Kidney (tissue), 14 donors: ENCODE results near the gene BTBD17. TPM values are rescaled to one million over a fixed set of nuclear protein-coding genes. Genes with fewer than 3 reads are reported as not detected.

Experiments
- DNase-seq, 5 donors: peaks; one replicate each; pipeline ENCODE4 v3.0.0-alpha.2; 2013 to 2020
- FAIRE-seq: peaks from 2 replicates; lab custom pipeline; 2012; peaks lifted over from hg19 to GRCh38; lab: Jason Lieb, UNC
- H3K27ac ChIP-seq, 2 donors: one replicate each; pipeline ENCODE4 v1.7.0; 2013; ENCODE audit warnings: low read depth in 2 of 2, low read length in 2 of 2, inconsistent platforms in 1 of 2
- H3K27me3 ChIP-seq: one replicate; pipeline ENCODE4 v1.7.1; 2013; ENCODE audit warnings: low read length, inconsistent platforms; ENCODE audit not compliant: control insufficient read depth, insufficient read depth
- H3K36me3 ChIP-seq, 3 donors: one replicate each; pipeline versions ENCODE4 v1.7.0 to v1.7.1; 2013; ENCODE audit warnings: low read length in 3 of 3, control low read depth in 1 of 3, inconsistent platforms in 1 of 3; ENCODE audit not compliant: insufficient read depth in 3 of 3, control insufficient read depth in 2 of 3
- H3K4me1 ChIP-seq, 3 donors: one replicate each; pipeline versions ENCODE4 v1.7.0 to v1.7.1; 2013; ENCODE audit warnings: low read length in 3 of 3, inconsistent platforms in 1 of 3, low read depth in 1 of 3; ENCODE audit not compliant: control insufficient read depth in 2 of 3, insufficient read depth in 2 of 3
- H3K4me3 ChIP-seq, 3 donors: one replicate each; pipeline versions ENCODE4 v1.7.0 to v1.8.1; 2013; ENCODE audit warnings: low read length in 3 of 3, control low read depth in 1 of 3, inconsistent platforms in 1 of 3
- H3K9ac ChIP-seq, 3 donors: one replicate each; pipeline versions ENCODE4 v1.7.0 to v1.7.1; 2013; ENCODE audit warnings: low read length in 3 of 3, control low read depth in 1 of 3, inconsistent platforms in 1 of 3
- H3K9me3 ChIP-seq, 3 donors: one replicate each; pipeline versions ENCODE4 v1.7.0 to v1.7.1; 2013; ENCODE audit warnings: low read length in 3 of 3, control low read depth in 1 of 3, inconsistent platforms in 1 of 3; ENCODE audit not compliant: control insufficient read depth in 2 of 3, insufficient read depth in 1 of 3
- intact Hi-C: fragments of 100-400 bp; cut with DNase I; formaldehyde crosslinking; loops from one replicate; pipeline ENCODE4 v1.11.1; 2022
- polyA plus RNA-seq: library from polyadenylated mRNA; stranded (reverse); fragments of 350-450 nt; fragmentation: Illumina TruSeq; extraction: RNeasy Lipid Tissue Mini Kit (QIAGEN cat#74804); gene quantifications from one replicate; pipeline ENCODE4 v1.2.3, GENCODE V29; 2014; ENCODE audit warnings: low read depth, low replicate concordance; ENCODE audit not compliant: insufficient read depth
- total RNA-seq: library from RNA; stranded (reverse); fragmentation: NEBNext Ultra II Directional; extraction: Animal tissue kit (Norgen Biotek cat#: 25700); gene quantifications from one replicate; pipeline ENCODE4 v1.2.1, GENCODE V29; 2021
- TF ChIP-seq, protein P1 (sequence below): IDR thresholded peaks from 3 replicates; pipeline ENCODE4 v1.5.1; 2012; ENCODE audit warnings: mild to moderate bottlenecking, moderate library complexity, borderline replicate concordance; ENCODE audit not compliant: insufficient read depth; ENCODE audit errors: extremely low read depth
- donor health status: control.
- donor health status: control.
- donor health status: control.
- donor health status: control.
- donor health status: control.
- donor health status: DM: yes; HTN: yes; CAD: no.
- donor health status: Normal renal cell carcinoma (clear cell type).

Gene BTBD17
- total and polyA plus RNA-seq, 2 donors from 2014 or later: not detected

DNA sequence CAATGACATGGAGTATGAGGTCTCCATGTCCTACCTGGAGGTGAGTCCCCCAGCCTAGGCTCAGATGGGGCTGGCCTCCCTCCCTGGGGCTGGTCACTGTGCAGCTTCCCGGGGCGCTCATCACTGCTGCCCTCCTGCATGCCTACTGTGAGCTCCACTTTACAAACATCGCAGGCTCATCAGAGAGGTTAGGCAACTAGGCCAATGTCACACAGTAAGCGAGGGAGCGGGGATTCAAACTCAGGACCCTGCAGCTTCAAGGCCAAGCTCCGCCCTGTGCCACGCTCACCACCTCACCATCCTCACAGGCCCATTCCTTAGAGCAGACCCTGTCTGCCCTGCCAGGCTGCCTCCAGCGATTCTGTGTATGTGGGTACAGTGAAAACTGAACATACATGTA, 18.5 kb downstream of the BTBD17 start:
- Histone ChIP-seq H3K9me3 (no peaks in the 10 kb centered on the region), H3K27me3 (no peaks in the 10 kb centered on the region), H3K4me1 (no peaks in the 10 kb centered on the region), H3K9ac (no peak overlapping the region), H3K36me3 (no peaks in the 10 kb centered on the region), H3K27ac (no peak overlapping the region), H3K4me3 (no peak overlapping the region)
- intact Hi-C loops: no loop called here
- FAIRE-seq: no peak
- TF ChIP-seq, protein P1, sequence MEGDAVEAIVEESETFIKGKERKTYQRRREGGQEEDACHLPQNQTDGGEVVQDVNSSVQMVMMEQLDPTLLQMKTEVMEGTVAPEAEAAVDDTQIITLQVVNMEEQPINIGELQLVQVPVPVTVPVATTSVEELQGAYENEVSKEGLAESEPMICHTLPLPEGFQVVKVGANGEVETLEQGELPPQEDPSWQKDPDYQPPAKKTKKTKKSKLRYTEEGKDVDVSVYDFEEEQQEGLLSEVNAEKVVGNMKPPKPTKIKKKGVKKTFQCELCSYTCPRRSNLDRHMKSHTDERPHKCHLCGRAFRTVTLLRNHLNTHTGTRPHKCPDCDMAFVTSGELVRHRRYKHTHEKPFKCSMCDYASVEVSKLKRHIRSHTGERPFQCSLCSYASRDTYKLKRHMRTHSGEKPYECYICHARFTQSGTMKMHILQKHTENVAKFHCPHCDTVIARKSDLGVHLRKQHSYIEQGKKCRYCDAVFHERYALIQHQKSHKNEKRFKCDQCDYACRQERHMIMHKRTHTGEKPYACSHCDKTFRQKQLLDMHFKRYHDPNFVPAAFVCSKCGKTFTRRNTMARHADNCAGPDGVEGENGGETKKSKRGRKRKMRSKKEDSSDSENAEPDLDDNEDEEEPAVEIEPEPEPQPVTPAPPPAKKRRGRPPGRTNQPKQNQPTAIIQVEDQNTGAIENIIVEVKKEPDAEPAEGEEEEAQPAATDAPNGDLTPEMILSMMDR: no peak
- no peak for DNase-seq

DNA sequence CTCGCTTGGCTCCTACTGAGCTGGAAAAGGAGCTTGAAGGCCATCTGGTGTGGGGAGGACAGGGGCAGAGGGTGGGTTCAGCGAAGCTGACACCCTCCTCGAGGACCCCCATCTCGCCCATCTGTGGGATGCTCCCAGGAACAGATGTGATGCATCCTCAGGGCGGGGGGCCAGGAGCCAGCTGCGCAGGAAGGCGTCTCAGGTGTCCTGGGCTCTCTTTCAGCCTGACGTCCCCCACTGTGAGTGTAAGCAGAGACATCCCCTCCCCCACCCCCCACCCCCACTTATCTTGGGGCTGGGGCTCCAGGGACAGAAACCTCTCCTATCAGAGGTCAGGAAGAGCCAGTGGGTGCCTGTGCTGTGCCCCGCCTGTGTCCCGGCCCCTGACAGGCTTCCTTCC, 19.4 kb downstream of the BTBD17 start:
- intact Hi-C loops: no loop called here
- no peaks in the 10 kb centered on the region for H3K9me3 ChIP-seq
- no peak overlapping the region for H3K4me3 ChIP-seq
- no peaks in the 10 kb centered on the region for H3K36me3 ChIP-seq
- no peaks in the 10 kb centered on the region for H3K27me3 ChIP-seq
- no peak overlapping the region for H3K9ac ChIP-seq
- FAIRE-seq (no peak), DNase-seq (peak in 3 of 5 donors; percentile 52 to 67 (median 63))
- no peaks in the 10 kb centered on the region for H3K4me1 ChIP-seq
- H3K27ac ChIP-seq: no peak overlapping the region
- TF ChIP-seq, protein P1: no peak

DNA sequence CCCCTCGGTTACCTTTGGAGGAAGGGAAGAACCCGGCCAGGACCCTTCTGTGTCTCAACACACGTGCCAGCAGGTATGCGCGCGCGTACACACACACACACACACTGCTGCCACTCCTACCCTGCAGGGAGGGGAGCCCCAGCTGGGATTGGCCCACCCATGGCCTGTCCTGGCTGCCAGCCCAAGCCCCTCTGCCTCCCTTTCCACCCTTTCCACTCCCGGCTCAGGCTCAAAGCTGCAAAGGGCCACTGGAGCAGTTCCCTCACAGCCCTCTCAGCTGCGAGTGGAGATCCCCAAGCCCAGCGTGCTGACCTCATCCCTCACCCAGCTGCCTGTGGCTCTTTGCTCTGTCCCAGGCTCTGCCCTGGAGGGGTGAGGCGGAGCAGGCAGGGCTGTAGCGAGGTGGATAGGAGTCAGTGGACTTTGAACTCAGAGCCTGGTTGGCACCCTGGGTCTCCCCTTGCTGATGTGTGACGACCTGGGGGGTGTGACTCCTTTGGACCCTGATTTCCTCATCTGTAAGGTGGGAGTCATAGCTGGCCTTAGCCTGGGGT, 21.1 kb downstream of the BTBD17 start:
- no peak overlapping the region for H3K9ac ChIP-seq
- no peaks in the 10 kb centered on the region for H3K27me3 ChIP-seq
- FAIRE-seq (no peak), DNase-seq (no peak)
- no peaks in the 10 kb centered on the region for H3K4me1 ChIP-seq
- H3K27ac ChIP-seq: no peak overlapping the region
- H3K9me3 ChIP-seq: no peaks in the 10 kb centered on the region
- no peaks in the 10 kb centered on the region for H3K36me3 ChIP-seq
- intact Hi-C loops: no loop called here
- TF ChIP-seq, protein P1: no peak
- H3K4me3 ChIP-seq: no peak overlapping the region
